KMS-11 (cell line): ENCODE measurements around the gene MAN2B2.

Experiments
- H2AFZ ChIP-seq: fragments of 200-600 bp; sonication (generic); 2 replicates; pipeline ENCODE4 v1.6.1; 2016; ENCODE audit warnings: antibody characterized with exemption, mixed run types, low read depth
- H3K27ac ChIP-seq: fragments of 200-600 bp; sonication (generic); 2 replicates; pipeline ENCODE4 v1.6.1; 2016; ENCODE audit warnings: mild to moderate bottlenecking, mixed run types
- H3K27me3 ChIP-seq: fragments of 200-600 bp; sonication (generic); 2 replicates; pipeline ENCODE4 v1.6.1; 2017; ENCODE audit warnings: mild to moderate bottlenecking, low read depth, mixed run types, moderate library complexity; ENCODE audit not compliant: insufficient read depth
- H3K36me3 ChIP-seq: fragments of 200-600 bp; sonication (generic); 2 replicates; pipeline ENCODE4 v1.6.1; 2017; ENCODE audit warnings: mild to moderate bottlenecking, mixed run types; ENCODE audit not compliant: insufficient read depth
- H3K4me1 ChIP-seq: fragments of 200-600 bp; sonication (generic); 2 replicates; pipeline ENCODE4 v1.6.1; 2016; ENCODE audit warnings: mild to moderate bottlenecking, low read depth, mixed run types; ENCODE audit not compliant: poor library complexity, severe bottlenecking
- H3K4me2 ChIP-seq: fragments of 200-600 bp; sonication (generic); 2 replicates; pipeline ENCODE4 v1.7.0; 2016; ENCODE audit warnings: mild to moderate bottlenecking, mixed run types
- H3K4me3 ChIP-seq: fragments of 200-600 bp; sonication (generic); IDR thresholded peaks from 2 replicates; pipeline ENCODE4 v1.6.1; 2017; ENCODE audit warnings: low read depth, low read length, mixed read lengths; ENCODE audit not compliant: insufficient read depth
- H3K79me2 ChIP-seq: fragments of 200-600 bp; sonication (generic); 2 replicates; pipeline ENCODE4 v1.6.1; 2016; ENCODE audit warnings: low read depth, mixed run types; ENCODE audit not compliant: insufficient read depth
- H3K9ac ChIP-seq: fragments of 200-600 bp; sonication (generic); 2 replicates; pipeline ENCODE4 v1.6.1; 2016; ENCODE audit warnings: mild to moderate bottlenecking, mixed run types
- H4K20me1 ChIP-seq: fragments of 200-600 bp; sonication (generic); 2 replicates; pipeline ENCODE4 v1.6.1; 2016; ENCODE audit warnings: mild to moderate bottlenecking, mixed run types; ENCODE audit not compliant: insufficient read depth
- CTCF ChIP-seq: fragments of 200-600 bp; sonication (generic); conservative IDR thresholded peaks from 2 replicates; pipeline ENCODE4 v1.6.1; 2017; ENCODE audit warnings: low read depth, mild to moderate bottlenecking, antibody characterized with exemption, low read length, moderate library complexity, mixed read lengths

The MAN2B2 gene

GRCh38 chr4:6598641-6599040 is 23.7 kb downstream of the MAN2B2 start:
- Histone ChIP-seq H3K4me3 (no peak overlapping the region), H3K79me2 (no peaks in the 10 kb centered on the region), H3K36me3 (no peaks in the 10 kb centered on the region), H3K4me2 (no peak overlapping the region), H4K20me1 (no peaks in the 10 kb centered on the region), H2AFZ (no peak overlapping the region), H3K4me1 (no peaks in the 10 kb centered on the region), H3K9ac (no peak overlapping the region), H3K27me3 (no peaks in the 10 kb centered on the region), H3K27ac (no peak overlapping the region)
- TF ChIP-seq CTCF = no peak

- H2AFZ ChIP-seq = no peak overlapping the region
- H3K4me1 ChIP-seq = no peaks in the 10 kb centered on the region
Observed at GRCh38 chr4:6601661-6602250, 26.8 kb downstream of the MAN2B2 start.

DNA sequence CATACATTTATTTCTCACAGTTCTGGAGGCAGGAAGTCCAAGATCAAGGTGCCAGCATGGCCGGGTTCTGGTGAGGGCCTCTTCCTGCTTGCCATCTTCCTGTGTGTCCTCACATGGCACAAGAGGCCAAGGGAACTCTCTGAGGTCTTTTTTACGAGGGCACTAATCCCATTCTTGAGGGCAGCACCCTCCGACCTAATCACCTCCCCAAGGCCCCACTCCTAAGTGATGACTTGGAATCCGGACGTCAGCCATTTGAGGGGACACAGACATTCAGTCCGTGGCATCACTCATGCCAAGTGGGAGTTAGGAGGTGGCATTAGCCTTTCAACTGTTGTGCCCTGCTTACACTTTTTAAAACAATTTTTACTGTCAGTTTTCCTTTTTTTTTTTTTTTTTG is 27.3 kb downstream of the MAN2B2 start:
- Histone ChIP-seq H3K27me3 (no peaks in the 10 kb centered on the region), H3K36me3 (no peaks in the 10 kb centered on the region), H3K27ac (no peak overlapping the region), H3K4me1 (no peaks in the 10 kb centered on the region), H2AFZ (no peak overlapping the region), H4K20me1 (no peaks in the 10 kb centered on the region), H3K79me2 (no peaks in the 10 kb centered on the region), H3K4me3 (no peak overlapping the region), H3K9ac (no peak overlapping the region), H3K4me2 (no peak overlapping the region)
- no peak for TF ChIP-seq CTCF

More at GRCh38 chr4:6601661-6602250, 26.8 kb downstream of the MAN2B2 start:
- H3K36me3 ChIP-seq = no peaks in the 10 kb centered on the region
- H3K27ac ChIP-seq = no peak overlapping the region
- H3K79me2 ChIP-seq = no peaks in the 10 kb centered on the region
- H3K4me2 ChIP-seq = no peak overlapping the region
- H4K20me1 ChIP-seq = no peaks in the 10 kb centered on the region
- no peaks in the 10 kb centered on the region for H3K27me3 ChIP-seq
- H3K9ac ChIP-seq = no peak overlapping the region
- no peak for TF ChIP-seq CTCF
- no peak overlapping the region for H3K4me3 ChIP-seq

GRCh38 chr4:6603128-6603527 is 28.1 kb downstream of the MAN2B2 start:
- no peaks in the 10 kb centered on the region for H3K36me3 ChIP-seq
- no peaks in the 10 kb centered on the region for H3K27me3 ChIP-seq
- no peak overlapping the region for H3K4me3 ChIP-seq
- TF ChIP-seq CTCF = no peak
- no peak overlapping the region for H3K27ac ChIP-seq
- H3K4me1 ChIP-seq = no peaks in the 10 kb centered on the region
- no peaks in the 10 kb centered on the region for H3K79me2 ChIP-seq
- H3K9ac ChIP-seq = no peak overlapping the region
- H3K4me2 ChIP-seq = no peak overlapping the region
- H4K20me1 ChIP-seq = no peaks in the 10 kb centered on the region
- H2AFZ ChIP-seq = no peak overlapping the region
